Lower leg skin (tissue), 3 donors: ENCODE measurements around the gene MYO7A.

ENCODE experiments used
- CTCF ChIP-seq, 3 donors: fragments of 450-650 bp; IDR thresholded peaks; one replicate each; pipeline ENCODE4 v1.5.1; 2016; ENCODE audit warnings: antibody characterized with exemption in 3 of 3, mild to moderate bottlenecking in 3 of 3, moderate library complexity in 2 of 3
- POLR2A ChIP-seq, 2 donors: fragments of 450-650 bp; IDR thresholded peaks; one replicate each; pipeline ENCODE4 v1.6.1; 2016 to 2017; ENCODE audit warnings: antibody characterized with exemption in 2 of 2, mild to moderate bottlenecking in 1 of 2, moderate library complexity in 1 of 2

DNA sequence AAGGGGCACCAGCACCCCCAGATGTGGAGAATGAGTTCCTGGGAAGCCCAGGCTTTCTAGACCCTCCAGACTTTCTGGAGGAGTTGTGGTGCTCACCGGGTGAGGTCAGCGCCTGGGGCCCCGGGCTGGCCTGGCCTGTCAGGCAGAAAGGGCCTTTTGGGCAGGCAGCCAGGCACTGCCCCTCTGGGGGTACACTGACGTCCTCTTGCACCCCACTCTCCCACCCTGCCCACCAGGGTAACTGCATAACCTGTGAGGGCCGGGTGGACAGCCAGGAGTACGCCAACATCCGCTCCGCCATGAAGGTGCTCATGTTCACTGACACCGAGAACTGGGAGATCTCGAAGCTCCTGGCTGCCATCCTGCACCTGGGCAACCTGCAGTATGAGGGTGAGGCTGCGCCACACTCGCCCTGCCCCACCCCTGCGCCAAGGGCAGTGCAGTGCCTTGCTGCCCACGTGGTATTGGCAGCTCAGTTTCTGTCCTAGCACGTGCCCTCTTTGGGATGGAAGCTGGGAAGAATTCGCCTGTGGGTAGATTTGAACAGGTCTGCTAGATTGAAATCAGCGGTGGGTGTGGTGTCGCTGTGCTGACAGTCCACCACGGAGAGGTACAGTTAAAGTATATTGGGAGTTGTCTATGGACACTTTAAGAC, 30.1 kb downstream of the MYO7A start:
- TF ChIP-seq CTCF (IDR thresholded peaks at IDR 0.05) (no peak), POLR2A (IDR thresholded peaks at IDR 0.05) (no peak)
